ENCODE results near the gene GPR42. TPM values are rescaled to one million over a fixed set of nuclear protein-coding genes. Genes with fewer than 3 reads are reported as not detected.

Gene GPR42
- total and polyA plus RNA-seq, 2 donors (not counting 1 experiment from before 2014, with no cell fraction given), result 0.10 TPM; not detected in 1

DNA sequence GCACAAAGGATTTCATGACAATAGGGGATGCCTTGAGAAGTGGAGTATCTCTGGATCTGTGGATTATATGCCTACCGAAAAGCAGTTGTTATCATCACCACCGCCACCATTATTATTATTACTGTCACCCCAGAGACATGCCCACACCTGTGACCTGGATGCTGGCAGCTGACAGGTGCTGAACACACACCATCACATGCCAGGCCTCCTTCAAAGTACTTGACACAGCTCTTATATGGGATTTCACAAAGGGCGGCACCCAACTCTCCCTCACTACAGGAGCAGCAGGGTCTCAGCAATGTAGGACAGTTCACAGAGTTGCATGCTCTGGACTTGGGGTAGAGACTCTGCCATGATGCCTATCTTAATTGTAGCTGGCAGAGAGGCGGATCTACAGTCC lies 5.6 kb upstream of the GPR42 start:
- intact Hi-C loops (cut with micrococcal nuclease), result no loop called here
- peaks cover 0 to 5% (median 1%) of the 10 kb centered on the region in 3 donors for H3K9me3 ChIP-seq (ENCODE audit: control extremely low read depth in 1 of 3, control insufficient read depth in 2 of 3, insufficient read depth in 1 of 3, low read length in 2 of 3)
- DNase-seq, result no peak
- no peak overlapping the region for H3K4me2 ChIP-seq (replicated peaks; ENCODE audit: low read depth, low read length, poor library complexity, severe bottlenecking)
- H3K27me3 Mint-ChIP-seq, result peaks cover 3% of the 10 kb centered on the region
- no peak overlapping the region for H3K27ac Mint-ChIP-seq
- 100% methylated on average over 2 of the region's 4 CpGs for WGBS (ENCODE audit: insufficient coverage)
- no peak for TF ChIP-seq EZH2 (IDR thresholded peaks at IDR 0.05; ENCODE audit: borderline replicate concordance, insufficient read depth, low read depth, low read length, poor library complexity, severe bottlenecking)
- TF ChIP-seq, protein P1, sequence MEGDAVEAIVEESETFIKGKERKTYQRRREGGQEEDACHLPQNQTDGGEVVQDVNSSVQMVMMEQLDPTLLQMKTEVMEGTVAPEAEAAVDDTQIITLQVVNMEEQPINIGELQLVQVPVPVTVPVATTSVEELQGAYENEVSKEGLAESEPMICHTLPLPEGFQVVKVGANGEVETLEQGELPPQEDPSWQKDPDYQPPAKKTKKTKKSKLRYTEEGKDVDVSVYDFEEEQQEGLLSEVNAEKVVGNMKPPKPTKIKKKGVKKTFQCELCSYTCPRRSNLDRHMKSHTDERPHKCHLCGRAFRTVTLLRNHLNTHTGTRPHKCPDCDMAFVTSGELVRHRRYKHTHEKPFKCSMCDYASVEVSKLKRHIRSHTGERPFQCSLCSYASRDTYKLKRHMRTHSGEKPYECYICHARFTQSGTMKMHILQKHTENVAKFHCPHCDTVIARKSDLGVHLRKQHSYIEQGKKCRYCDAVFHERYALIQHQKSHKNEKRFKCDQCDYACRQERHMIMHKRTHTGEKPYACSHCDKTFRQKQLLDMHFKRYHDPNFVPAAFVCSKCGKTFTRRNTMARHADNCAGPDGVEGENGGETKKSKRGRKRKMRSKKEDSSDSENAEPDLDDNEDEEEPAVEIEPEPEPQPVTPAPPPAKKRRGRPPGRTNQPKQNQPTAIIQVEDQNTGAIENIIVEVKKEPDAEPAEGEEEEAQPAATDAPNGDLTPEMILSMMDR (IDR thresholded peaks at IDR 0.05), result no peak
- no peaks in the 10 kb centered on the region for H3K79me2 ChIP-seq (ENCODE audit: control insufficient read depth, insufficient read depth, low read length)
- H3K27ac ChIP-seq (ENCODE audit: low read length in 2 of 2), result no peak overlapping the region
- H2AFZ ChIP-seq (ENCODE audit: insufficient read depth, low read depth, low read length, poor library complexity, severe bottlenecking), result no peak overlapping the region
- ChIA-PET POLR2A (no interaction called here), CTCF (no interaction called here)
- H3K9ac ChIP-seq (ENCODE audit: low read length), result no peak overlapping the region
- no peak overlapping the region for H3K4me3 Mint-ChIP-seq
- no peaks in the 10 kb centered on the region for H3K9me3 Mint-ChIP-seq (ENCODE audit: insufficient read depth)
- no peaks in the 10 kb centered on the region for H3K4me1 Mint-ChIP-seq
- no peak for ATAC-seq (ENCODE audit: low read depth)
- peaks cover 0 to 8% (median 0%) of the 10 kb centered on the region in 4 experiments for H3K27me3 ChIP-seq (replicated peaks in 1 of 4; ENCODE audit: control extremely low read depth in 1 of 4, control insufficient read depth in 3 of 4, insufficient read depth in 4 of 4, low read length in 3 of 4)
- H4K20me1 ChIP-seq (ENCODE audit: control insufficient read depth, insufficient read depth, low read length, poor library complexity, severe bottlenecking), result no peaks in the 10 kb centered on the region
- no peaks in the 10 kb centered on the region for H3K4me1 ChIP-seq (ENCODE audit: control insufficient read depth in 2 of 2, insufficient read depth in 2 of 2, low read length in 2 of 2)
- H3K36me3 ChIP-seq (replicated peaks in 1 of 2; ENCODE audit: control extremely low read depth in 1 of 2, control insufficient read depth in 1 of 2, extremely low read depth in 1 of 2, insufficient read depth in 2 of 2, low read length in 1 of 2), result no peaks in the 10 kb centered on the region
- H3K4me3 ChIP-seq (ENCODE audit: control extremely low read depth in 1 of 5, extremely low read depth in 1 of 5, insufficient read depth in 1 of 5, low read depth in 2 of 5, low read length in 4 of 5), result no peak overlapping the region

DNA sequence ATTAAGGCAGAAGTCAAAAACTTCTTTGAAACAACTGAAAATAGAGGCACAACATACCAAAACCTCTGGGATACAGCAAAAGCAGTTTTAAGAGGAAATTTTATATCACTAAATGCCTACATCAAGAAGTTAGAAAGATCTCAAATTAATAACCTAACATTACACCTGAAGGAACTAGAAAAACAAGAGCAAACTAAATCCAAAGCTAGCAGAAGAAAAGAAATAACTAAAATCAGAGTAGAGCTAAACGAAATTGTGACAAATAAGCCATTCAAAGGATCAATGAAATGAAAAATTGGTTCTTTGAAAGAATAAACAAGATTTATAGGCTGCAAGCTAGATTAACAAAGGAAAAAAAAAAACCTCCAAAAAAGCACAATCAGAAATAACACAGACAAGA lies 2.5 kb upstream of the GPR42 start:
- POLR2A ChIA-PET, result no interaction called here
- H3K4me1 Mint-ChIP-seq, result no peaks in the 10 kb centered on the region
- H3K27ac Mint-ChIP-seq, result no peak overlapping the region
- Histone ChIP-seq H2AFZ (ENCODE audit: insufficient read depth, low read depth, low read length, poor library complexity, severe bottlenecking) (no peak overlapping the region), H3K9ac (ENCODE audit: low read length) (no peak overlapping the region), H3K9me3 (ENCODE audit: control extremely low read depth in 1 of 3, control insufficient read depth in 2 of 3, insufficient read depth in 1 of 3, low read length in 2 of 3) (peaks cover 0 to 5% (median 1%) of the 10 kb centered on the region in 3 donors), H3K4me2 (replicated peaks; ENCODE audit: low read depth, low read length, poor library complexity, severe bottlenecking) (no peak overlapping the region), H3K4me1 (ENCODE audit: control insufficient read depth in 2 of 2, insufficient read depth in 2 of 2, low read length in 2 of 2) (no peaks in the 10 kb centered on the region), H3K79me2 (ENCODE audit: control insufficient read depth, insufficient read depth, low read length) (no peaks in the 10 kb centered on the region), H3K27me3 (replicated peaks in 1 of 4; ENCODE audit: control extremely low read depth in 1 of 4, control insufficient read depth in 3 of 4, insufficient read depth in 4 of 4, low read length in 3 of 4) (peaks cover 0 to 3% (median 0%) of the 10 kb centered on the region in 4 experiments), H3K27ac (ENCODE audit: low read length in 2 of 2) (no peak overlapping the region), H4K20me1 (ENCODE audit: control insufficient read depth, insufficient read depth, low read length, poor library complexity, severe bottlenecking) (no peaks in the 10 kb centered on the region), H3K36me3 (replicated peaks in 1 of 2; ENCODE audit: control extremely low read depth in 1 of 2, control insufficient read depth in 1 of 2, extremely low read depth in 1 of 2, insufficient read depth in 2 of 2, low read length in 1 of 2) (no peaks in the 10 kb centered on the region), H3K4me3 (ENCODE audit: control extremely low read depth in 1 of 5, extremely low read depth in 1 of 5, insufficient read depth in 1 of 5, low read depth in 2 of 5, low read length in 4 of 5) (no peak overlapping the region)
- WGBS (ENCODE audit: insufficient coverage), result no CpG with 5 or more reads among the region's 1 CpG
- CTCF ChIA-PET, result no interaction called here
- DNase-seq (no peak), ATAC-seq (ENCODE audit: low read depth) (no peak)
- no peaks in the 10 kb centered on the region for H3K27me3 Mint-ChIP-seq
- no peaks in the 10 kb centered on the region for H3K9me3 Mint-ChIP-seq (ENCODE audit: insufficient read depth)
- TF ChIP-seq, protein P1 (IDR thresholded peaks at IDR 0.05), result no peak
- TF ChIP-seq EZH2 (IDR thresholded peaks at IDR 0.05; ENCODE audit: borderline replicate concordance, insufficient read depth, low read depth, low read length, poor library complexity, severe bottlenecking), result no peak
- intact Hi-C loops (cut with micrococcal nuclease), result no loop called here
- no peak overlapping the region for H3K4me3 Mint-ChIP-seq

Data from B cell (primary cell).